ENCODE results near the gene ZBTB7A. TPM values are rescaled to one million over a fixed set of nuclear protein-coding genes. Genes with fewer than 3 reads are reported as not detected.

Gene ZBTB7A
- total and polyA plus RNA-seq, 2 experiments from 2014 or later: 17.8 to 41.3 TPM

- 0 out of 2 replicates have a peak, but pooled peaks cover under 1% of the 10 kb centered on the region for H4K20me1 ChIP-seq (ENCODE audit: insufficient read depth)
- 83 to 85% methylated on average over 22 of the region's 22 CpGs for WGBS, 2 experiments (ENCODE audit: low coverage in 1 of 2, low lambda C conversion rate in 2 of 2, missing lambda C conversion rate in 2 of 2)
- H3K9me3 ChIP-seq (ENCODE audit: low read depth): no peaks in the 10 kb centered on the region
- in situ Hi-C loops (cut with MboI): no loop called here
- no peak overlapping the region for H3K9ac ChIP-seq
- no peaks in the 10 kb centered on the region for H3F3A ChIP-seq (ENCODE audit: insufficient read depth)
- H3K79me2 ChIP-seq (ENCODE audit: insufficient read depth): peaks cover 49% of the 10 kb centered on the region
- no peak for DNase-seq
- H3K36me3 ChIP-seq (ENCODE audit: low read depth): peaks cover 6% of the 10 kb centered on the region; the same call in 1 of the 2 replicates
- H3K4me2 ChIP-seq (ENCODE audit: unreplicated experiment): no peak overlapping the region
- TF ChIP-seq EZH2phosphoT487 (IDR thresholded peaks at IDR 0.05; ENCODE audit: insufficient read depth, low read depth) (no peak), EZH2 (IDR thresholded peaks at IDR 0.05; ENCODE audit: insufficient read depth, poor library complexity, severe bottlenecking) (no peak)
- H2AFZ ChIP-seq: no peak overlapping the region
- no peaks in the 10 kb centered on the region for H3K9me2 ChIP-seq (ENCODE audit: insufficient read depth)
- H3K4me3 ChIP-seq: no peak overlapping the region
- no peaks in the 10 kb centered on the region for H3K4me1 ChIP-seq (ENCODE audit: insufficient read depth)
- H3K27ac ChIP-seq: no peak overlapping the region
- no peaks in the 10 kb centered on the region for H3K27me3 ChIP-seq (replicated peaks; ENCODE audit: insufficient read depth)
Measured at GRCh38 chr19:4113398-4114088, 46.8 kb upstream of the ZBTB7A start.

DNA sequence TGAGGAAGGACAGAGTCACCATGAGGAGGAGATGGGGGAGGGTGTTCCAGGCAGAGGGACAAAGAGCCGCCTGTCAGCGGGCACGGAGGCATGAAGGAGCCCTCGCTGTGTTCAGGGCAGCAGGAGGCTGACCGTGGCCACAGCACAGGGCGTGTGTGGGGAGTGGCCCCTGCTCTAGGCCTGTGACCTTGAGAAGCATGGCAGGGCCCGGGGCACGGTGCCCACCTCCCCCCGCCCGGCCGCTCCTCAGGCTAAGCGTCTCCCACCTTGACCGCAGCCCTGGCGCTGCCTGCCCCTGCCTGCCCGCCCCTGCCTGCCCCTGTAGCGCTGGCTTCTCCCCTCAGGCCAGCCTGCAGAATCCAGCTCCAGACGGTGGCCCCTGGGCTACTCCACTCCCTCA lies 45.7 kb upstream of the ZBTB7A start:
- Histone ChIP-seq H3K9me3 (ENCODE audit: low read depth) (no peaks in the 10 kb centered on the region), H3F3A (ENCODE audit: insufficient read depth) (no peaks in the 10 kb centered on the region), H3K4me2 (ENCODE audit: unreplicated experiment) (no peak overlapping the region), H3K4me3 (no peak overlapping the region), H3K79me2 (ENCODE audit: insufficient read depth) (peaks cover 38% of the 10 kb centered on the region), H2AFZ (no peak overlapping the region), H3K9me2 (ENCODE audit: insufficient read depth) (no peaks in the 10 kb centered on the region), H3K27me3 (replicated peaks; ENCODE audit: insufficient read depth) (no peaks in the 10 kb centered on the region), H3K36me3 (ENCODE audit: low read depth) (peaks cover 6% of the 10 kb centered on the region; the same call in 1 of the 2 replicates), H3K27ac (no peak overlapping the region), H3K9ac (no peak overlapping the region), H4K20me1 (ENCODE audit: insufficient read depth) (no peaks in the 10 kb centered on the region), H3K4me1 (ENCODE audit: insufficient read depth) (no peaks in the 10 kb centered on the region)
- WGBS, 2 experiments (ENCODE audit: low coverage in 1 of 2, low lambda C conversion rate in 2 of 2, missing lambda C conversion rate in 2 of 2): 93 to 100% methylated on average over 4 to 17 of the region's 17 CpGs
- DNase-seq: no peak
- in situ Hi-C loops (cut with MboI): no loop called here
- TF ChIP-seq EZH2phosphoT487 (IDR thresholded peaks at IDR 0.05; ENCODE audit: insufficient read depth, low read depth) (no peak), EZH2 (IDR thresholded peaks at IDR 0.05; ENCODE audit: insufficient read depth, poor library complexity, severe bottlenecking) (no peak)

DNA sequence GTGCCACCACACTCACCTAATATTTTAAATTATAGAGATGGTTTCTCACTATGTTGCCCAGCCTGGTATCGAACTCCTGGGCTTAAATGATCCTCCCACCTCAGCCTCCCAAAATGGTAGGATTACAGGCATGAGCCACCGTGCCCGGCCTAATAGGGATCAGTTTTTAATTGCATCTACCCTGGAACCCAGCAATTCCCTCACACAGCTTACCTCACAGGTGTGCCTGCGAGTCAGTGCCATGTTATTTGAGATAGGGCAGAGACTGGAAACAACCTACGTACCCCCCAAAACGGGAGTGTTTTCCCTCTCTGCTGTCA lies 42.9 kb upstream of the ZBTB7A start:
- 92 to 96% methylated on average over 6 of the region's 6 CpGs for WGBS, 2 experiments (ENCODE audit: low coverage in 1 of 2, low lambda C conversion rate in 2 of 2, missing lambda C conversion rate in 2 of 2)

DNA sequence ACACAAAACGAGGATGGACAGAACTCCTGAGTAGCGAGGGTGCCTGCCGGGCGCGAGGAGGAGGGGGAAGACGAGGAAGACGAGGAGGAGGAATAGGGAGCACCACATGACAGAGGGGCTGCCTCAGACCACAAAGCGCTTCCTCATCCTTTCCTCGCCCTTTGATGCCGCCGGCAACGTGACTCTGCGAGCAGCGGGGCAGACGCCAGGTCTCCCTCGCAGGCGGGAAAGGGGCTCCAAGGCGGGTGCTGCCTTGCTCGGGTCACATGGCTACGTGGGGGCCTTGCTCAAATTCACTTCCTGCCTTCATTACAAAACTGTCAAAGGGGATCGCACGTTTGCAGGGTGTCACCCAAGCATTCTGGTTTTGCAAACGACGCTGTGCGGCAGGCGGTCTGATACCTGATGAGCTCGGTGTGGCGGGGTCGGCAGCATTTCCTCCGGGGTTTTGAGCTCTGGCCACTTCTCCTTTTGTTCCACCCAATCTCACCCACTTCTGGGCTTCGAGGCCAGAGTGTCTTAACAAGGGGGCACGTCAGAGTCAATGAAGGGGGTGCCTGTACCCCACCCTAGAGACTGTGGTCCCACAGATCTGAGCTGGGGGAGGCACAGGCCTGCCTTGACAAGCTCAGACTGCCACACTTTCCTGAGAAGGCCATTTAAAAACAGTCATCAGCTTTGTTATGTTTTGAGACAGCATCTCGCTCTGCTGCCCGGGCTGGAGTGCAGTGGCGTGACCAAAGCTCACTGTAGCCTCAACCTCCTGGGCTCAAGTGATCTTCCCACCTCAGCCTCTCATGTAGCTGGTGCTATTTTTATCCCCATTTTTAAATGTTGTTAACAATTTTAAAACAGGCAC lies 42.3 kb upstream of the ZBTB7A start:
- Histone ChIP-seq H3K4me2 (ENCODE audit: unreplicated experiment) (no peak overlapping the region), H2AFZ (no peak overlapping the region), H3K4me3 (no peak overlapping the region), H3F3A (ENCODE audit: insufficient read depth) (no peaks in the 10 kb centered on the region), H3K36me3 (ENCODE audit: low read depth) (peaks cover 6% of the 10 kb centered on the region; the same call in 1 of the 2 replicates), H4K20me1 (ENCODE audit: insufficient read depth) (no peaks in the 10 kb centered on the region), H3K9me2 (ENCODE audit: insufficient read depth) (no peaks in the 10 kb centered on the region), H3K9me3 (ENCODE audit: low read depth) (no peaks in the 10 kb centered on the region), H3K27me3 (replicated peaks; ENCODE audit: insufficient read depth) (no peaks in the 10 kb centered on the region), H3K79me2 (ENCODE audit: insufficient read depth) (0 out of 2 replicates have a peak, but pooled peaks cover 6% of the 10 kb centered on the region), H3K4me1 (ENCODE audit: insufficient read depth) (no peaks in the 10 kb centered on the region), H3K27ac (no peak overlapping the region), H3K9ac (no peak overlapping the region)
- TF ChIP-seq EZH2phosphoT487 (IDR thresholded peaks at IDR 0.05; ENCODE audit: insufficient read depth, low read depth) (no peak), EZH2 (IDR thresholded peaks at IDR 0.05; ENCODE audit: insufficient read depth, poor library complexity, severe bottlenecking) (no peak)
- 95% methylated on average over 33 to 35 of the region's 35 CpGs for WGBS, 2 experiments (ENCODE audit: low coverage in 1 of 2, low lambda C conversion rate in 2 of 2, missing lambda C conversion rate in 2 of 2)
- DNase-seq: no peak
- in situ Hi-C loops (cut with MboI): no loop called here

More for the DNA sequence above, 42.9 kb upstream of the ZBTB7A start:
- H3K27me3 ChIP-seq (replicated peaks; ENCODE audit: insufficient read depth): no peaks in the 10 kb centered on the region
- no peaks in the 10 kb centered on the region for H4K20me1 ChIP-seq (ENCODE audit: insufficient read depth)
- no peak overlapping the region for H2AFZ ChIP-seq
- H3K79me2 ChIP-seq (ENCODE audit: insufficient read depth): peaks cover 12% of the 10 kb centered on the region; the same call in 1 of the 2 replicates
- H3K9me3 ChIP-seq (ENCODE audit: low read depth): no peaks in the 10 kb centered on the region
- TF ChIP-seq EZH2phosphoT487 (IDR thresholded peaks at IDR 0.05; ENCODE audit: insufficient read depth, low read depth) (no peak), EZH2 (IDR thresholded peaks at IDR 0.05; ENCODE audit: insufficient read depth, poor library complexity, severe bottlenecking) (no peak)
- no peaks in the 10 kb centered on the region for H3K9me2 ChIP-seq (ENCODE audit: insufficient read depth)
- no peak for DNase-seq
- H3K4me3 ChIP-seq: no peak overlapping the region
- H3K9ac ChIP-seq: no peak overlapping the region
- no peak overlapping the region for H3K27ac ChIP-seq
- in situ Hi-C loops (cut with MboI): no loop called here
- H3K4me2 ChIP-seq (ENCODE audit: unreplicated experiment): no peak overlapping the region
- no peaks in the 10 kb centered on the region for H3F3A ChIP-seq (ENCODE audit: insufficient read depth)
- peaks cover 6% of the 10 kb centered on the region; the same call in 1 of the 2 replicates for H3K36me3 ChIP-seq (ENCODE audit: low read depth)
- no peaks in the 10 kb centered on the region for H3K4me1 ChIP-seq (ENCODE audit: insufficient read depth)
